K562 (cell line): Measurements from ENCODE around the gene NRM. TPM values are rescaled to one million over a fixed set of nuclear protein-coding genes. Genes with fewer than 3 reads are reported as not detected.

Experiments used
- ADNP ChIP-seq: fragments of 200-800 bp; sonication (Bioruptor generic); IDR thresholded peaks from 2 replicates; pipeline ENCODE4 v1.6.1; 2016; ENCODE audit warnings: missing genetic modification characterization, missing compliant biosample characterization
- CHD1 ChIP-seq: fragments of 200-600 bp; sonication (generic); IDR thresholded peaks from one replicate; pipeline ENCODE4 v1.6.1; 2012; ENCODE audit warnings: mild to moderate bottlenecking, moderate library complexity, low read length, inconsistent platforms
- CREB3L1 ChIP-seq: fragments of 450-650 bp; IDR thresholded peaks from 2 replicates; pipeline ENCODE4 v1.6.1; 2014; ENCODE audit warnings: low read depth, mild to moderate bottlenecking, moderate library complexity, borderline replicate concordance
- DLX4 ChIP-seq: fragments of 250-450 bp; sonication (Bioruptor Pico); IDR thresholded peaks from 2 replicates; pipeline ENCODE4 v1.6.1; 2021; ENCODE audit warnings: mild to moderate bottlenecking
- ERF ChIP-seq: fragments of 450-650 bp; formaldehyde crosslinking; IDR thresholded peaks from 2 replicates; pipeline ENCODE4 v1.4.0; 2020; ENCODE audit warnings: mild to moderate bottlenecking, mixed read lengths
- ILF3 ChIP-seq: fragments of 450-650 bp; IDR thresholded peaks from 2 replicates; pipeline ENCODE4 v1.6.1; 2018; ENCODE audit warnings: antibody characterized with exemption, mild to moderate bottlenecking, moderate library complexity, borderline replicate concordance
- KAT8 ChIP-seq: fragments of 450-650 bp; IDR thresholded peaks from 2 replicates; pipeline ENCODE4 v1.6.1; 2016; ENCODE audit warnings: low read depth, mild to moderate bottlenecking
- KDM4B ChIP-seq, 2 experiments: fragments of 450-650 bp in 1 of 2; sonication (generic) in 1 of 2; IDR thresholded peaks; 2 replicates each; pipeline ENCODE4 v1.6.1; 2016 to 2017; ENCODE audit warnings: borderline replicate concordance in 2 of 2, antibody characterized with exemption in 1 of 2, low read depth in 1 of 2, mild to moderate bottlenecking in 1 of 2
- LEF1 ChIP-seq: fragments of 450-650 bp; IDR thresholded peaks from 2 replicates; pipeline ENCODE4 v1.6.1; 2016; ENCODE audit warnings: mild to moderate bottlenecking
- MEF2D ChIP-seq: conservative IDR thresholded peaks from 2 replicates; pipeline ENCODE4 v1.6.1; 2016; ENCODE audit warnings: low read depth, missing genetic modification characterization, missing compliant biosample characterization
- MEIS2 ChIP-seq: fragments of 450-650 bp; IDR thresholded peaks from 2 replicates; pipeline ENCODE4 v1.6.1; 2014; ENCODE audit warnings: mild to moderate bottlenecking; ENCODE audit not compliant: partially characterized antibody
- MIER1 ChIP-seq: fragments of 450-650 bp; IDR thresholded peaks from 2 replicates; pipeline ENCODE4 v1.6.1; 2016; ENCODE audit warnings: antibody characterized with exemption, mild to moderate bottlenecking, low read depth
- NFE2L1 ChIP-seq: fragments of 450-650 bp; IDR thresholded peaks from 2 replicates; pipeline ENCODE4 v1.6.1; 2016; ENCODE audit warnings: missing genetic modification characterization, low read depth, mild to moderate bottlenecking, missing compliant biosample characterization, moderate library complexity, borderline replicate concordance
- NFIC ChIP-seq: fragments of 450-650 bp; IDR thresholded peaks from 2 replicates; pipeline ENCODE4 v1.6.1; 2017; ENCODE audit warnings: mild to moderate bottlenecking, inconsistent platforms
- PPARD ChIP-seq: fragments of 250-450 bp; sonication (Bioruptor Pico); IDR thresholded peaks from 2 replicates; pipeline ENCODE4 v1.8.0; 2022; ENCODE audit warnings: inconsistent platforms, mild to moderate bottlenecking, moderate library complexity
- PREB ChIP-seq: sonication (generic); formaldehyde crosslinking; IDR thresholded peaks from 2 replicates; pipeline ENCODE4 v1.8.1; 2023; ENCODE audit warnings: mild to moderate bottlenecking, missing genetic modification reagents
- RBBP5 ChIP-seq: fragments of 200-600 bp; sonication (generic); IDR thresholded peaks from 2 replicates; pipeline ENCODE4 v1.6.1; 2012; ENCODE audit warnings: borderline replicate concordance, mild to moderate bottlenecking, low read length, control low read depth, inconsistent platforms; ENCODE audit not compliant: insufficient read depth, poor library complexity, severe bottlenecking
- SNAPC5 ChIP-seq: fragments of 250-450 bp; sonication (Bioruptor Pico); IDR thresholded peaks from 2 replicates; pipeline ENCODE4 v1.8.0; 2021; ENCODE audit warnings: moderate library complexity, mild to moderate bottlenecking, inconsistent platforms
- STAT5B ChIP-seq: fragments of 250-450 bp; sonication (Bioruptor Pico); IDR thresholded peaks from 2 replicates; pipeline ENCODE4 v1.8.0; 2021; ENCODE audit warnings: mild to moderate bottlenecking, inconsistent platforms
- TCFL5 ChIP-seq: fragments of 250-450 bp; sonication (Bioruptor Pico); conservative IDR thresholded peaks from 2 replicates; pipeline ENCODE4 v1.6.1; 2021; ENCODE audit warnings: mild to moderate bottlenecking, moderate library complexity, matching md5 sums
- ZNF140 ChIP-seq: fragments of 250-450 bp; sonication (Bioruptor Pico); IDR thresholded peaks from 2 replicates; pipeline ENCODE4 v1.8.0; 2021; ENCODE audit warnings: moderate library complexity, mild to moderate bottlenecking, inconsistent platforms
- ZNF280A ChIP-seq: fragments of 450-650 bp; IDR thresholded peaks from 2 replicates; pipeline ENCODE4 v1.6.1; 2018; ENCODE audit warnings: mild to moderate bottlenecking, low read depth; ENCODE audit not compliant: partially characterized antibody
- polyA plus RNA-seq, 8 experiments: library from polyadenylated mRNA; depleted of rRNA in 4 of 8; stranded (reverse) in 5 of 8; unstranded in 3 of 8; fragments of >200 nt; fragmentation: Nextera tagmentation in 2 of 8; fragmentation: Illumina TruSeq in 1 of 8; extraction: Ambion mirVana in 2 of 8; extraction: Trizol in 1 of 8; gene quantifications; 2 replicates each; pipeline versions ENCODE4 v1.2.1 to v1.2.3, GENCODE V29; 2011 to 2014; ENCODE audit warnings: inconsistent platforms in 1 of 8, missing spikeins in 1 of 8
- total RNA-seq, 7 experiments: library from RNA; depleted of rRNA in 6 of 7; stranded (reverse); fragments of >200 nt in 6 of 7; fragmentation: Illumina TruSeq in 2 of 7; extraction: Trizol in 2 of 7; gene quantifications; 2 replicates each; pipeline versions ENCODE4 v1.2.1 to v1.2.3, GENCODE V29; 2011 to 2021; ENCODE audit warnings: low replicate concordance in 1 of 7

Gene NRM
- total and polyA plus RNA-seq, 9 of the 15 experiments (the other 6 are each of a cell fraction or from before 2014, with no cell fraction given), result 9.7 to 58.2 (median 18.1) TPM

- TF ChIP-seq ZNF280A, result no peak
- no peak for TF ChIP-seq PPARD (CRISPR knock-in tag)
- peak; percentile 14; the same call in 1 of the 2 replicates for TF ChIP-seq LEF1
- TF ChIP-seq KDM4B (IDR thresholded peaks at IDR 0.05; ENCODE audit: borderline replicate concordance in 2 of 2, low read depth in 1 of 2), result peak in 1 of 2 experiments; percentile 75; a peak in 1 of 4 replicates
- no peak for TF ChIP-seq ERF (CRISPR knock-in tag)
- TF ChIP-seq TCFL5 (CRISPR knock-in tag), result no peak
- no peak for TF ChIP-seq ILF3
- TF ChIP-seq KAT8, result no peak
- TF ChIP-seq CREB3L1, result peak; percentile 85; the same call in 1 of the 2 replicates
- TF ChIP-seq DLX4 (CRISPR knock-in tag), result no peak
- peak; percentile 34 for TF ChIP-seq RBBP5
- TF ChIP-seq SNAPC5 (CRISPR knock-in tag), result no peak
- 0 out of 2 replicates have a peak, but pooled peaks have one; percentile 18 for TF ChIP-seq MEF2D
- no peak for TF ChIP-seq NFE2L1 (tag)
- peak; percentile 29; the same call in 1 of the 2 replicates for TF ChIP-seq PREB (CRISPR knock-in tag)
- 0 out of 2 replicates have a peak, but pooled peaks have one; percentile 20 for TF ChIP-seq MIER1
- TF ChIP-seq STAT5B (CRISPR knock-in tag), result no peak
- peak; percentile 47; the same call in 1 of the 2 replicates for TF ChIP-seq NFIC
- TF ChIP-seq CHD1, result peak; percentile 57
- no peak for TF ChIP-seq ADNP (tag)
- peak; percentile 86 for TF ChIP-seq MEIS2
- TF ChIP-seq ZNF140 (CRISPR knock-in tag), result 0 out of 2 replicates have a peak, but pooled peaks have one; percentile 49
These were observed 29.3 kb upstream of the NRM start, which contains the start of gene TUBB (continued) for GRCh38 chr6:30719791-30720737.
